ENCODE measurements around the gene ARRDC1.

DNA sequence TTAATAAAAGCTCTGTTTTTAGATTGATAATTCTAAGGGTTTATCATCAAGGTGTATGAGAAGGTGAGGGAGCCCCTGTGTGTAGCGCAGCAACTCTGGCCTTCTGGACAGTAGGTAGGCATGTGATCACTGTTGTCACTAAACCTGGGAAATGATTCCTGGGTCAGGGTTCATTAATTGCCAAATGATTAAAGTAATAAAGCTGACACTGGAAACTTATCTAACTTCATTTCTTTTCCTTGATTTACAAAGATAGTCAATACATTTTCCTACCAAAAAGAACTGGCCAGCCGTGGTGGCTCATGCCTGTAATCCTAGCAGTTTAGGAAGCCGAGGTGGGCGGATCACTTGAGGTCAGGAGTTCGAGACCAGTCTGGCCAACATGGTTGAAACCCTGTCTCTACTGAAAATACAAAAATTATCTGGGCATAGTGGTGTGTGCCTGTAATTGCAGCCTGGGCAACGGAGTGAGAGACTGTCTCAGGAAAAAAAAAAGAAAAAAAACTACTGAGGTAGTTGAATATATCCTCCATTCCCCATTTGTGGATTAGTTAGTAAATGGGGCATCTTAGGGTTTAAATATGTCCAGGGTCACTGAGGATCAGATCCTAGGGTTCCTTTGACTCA lies 15.8 kb downstream of the ARRDC1 start:
- TF ChIP-seq, protein P1, sequence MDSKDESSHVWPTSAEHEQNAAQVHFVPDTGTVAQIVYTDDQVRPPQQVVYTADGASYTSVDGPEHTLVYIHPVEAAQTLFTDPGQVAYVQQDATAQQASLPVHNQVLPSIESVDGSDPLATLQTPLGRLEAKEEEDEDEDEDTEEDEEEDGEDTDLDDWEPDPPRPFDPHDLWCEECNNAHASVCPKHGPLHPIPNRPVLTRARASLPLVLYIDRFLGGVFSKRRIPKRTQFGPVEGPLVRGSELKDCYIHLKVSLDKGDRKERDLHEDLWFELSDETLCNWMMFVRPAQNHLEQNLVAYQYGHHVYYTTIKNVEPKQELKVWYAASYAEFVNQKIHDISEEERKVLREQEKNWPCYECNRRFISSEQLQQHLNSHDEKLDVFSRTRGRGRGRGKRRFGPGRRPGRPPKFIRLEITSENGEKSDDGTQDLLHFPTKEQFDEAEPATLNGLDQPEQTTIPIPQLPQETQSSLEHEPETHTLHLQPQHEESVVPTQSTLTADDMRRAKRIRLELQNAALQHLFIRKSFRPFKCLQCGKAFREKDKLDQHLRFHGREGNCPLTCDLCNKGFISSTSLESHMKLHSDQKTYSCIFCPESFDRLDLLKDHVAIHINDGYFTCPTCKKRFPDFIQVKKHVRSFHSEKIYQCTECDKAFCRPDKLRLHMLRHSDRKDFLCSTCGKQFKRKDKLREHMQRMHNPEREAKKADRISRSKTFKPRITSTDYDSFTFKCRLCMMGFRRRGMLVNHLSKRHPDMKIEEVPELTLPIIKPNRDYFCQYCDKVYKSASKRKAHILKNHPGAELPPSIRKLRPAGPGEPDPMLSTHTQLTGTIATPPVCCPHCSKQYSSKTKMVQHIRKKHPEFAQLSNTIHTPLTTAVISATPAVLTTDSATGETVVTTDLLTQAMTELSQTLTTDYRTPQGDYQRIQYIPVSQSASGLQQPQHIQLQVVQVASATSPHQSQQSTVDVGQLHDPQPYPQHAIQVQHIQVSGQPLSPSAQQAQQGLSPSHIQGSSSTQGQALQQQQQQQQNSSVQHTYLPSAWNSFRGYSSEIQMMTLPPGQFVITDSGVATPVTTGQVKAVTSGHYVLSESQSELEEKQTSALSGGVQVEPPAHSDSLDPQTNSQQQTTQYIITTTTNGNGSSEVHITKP (tag by site-specific recombination; IDR thresholded peaks at IDR 0.05) = no peak
- TF ChIP-seq, protein P2, sequence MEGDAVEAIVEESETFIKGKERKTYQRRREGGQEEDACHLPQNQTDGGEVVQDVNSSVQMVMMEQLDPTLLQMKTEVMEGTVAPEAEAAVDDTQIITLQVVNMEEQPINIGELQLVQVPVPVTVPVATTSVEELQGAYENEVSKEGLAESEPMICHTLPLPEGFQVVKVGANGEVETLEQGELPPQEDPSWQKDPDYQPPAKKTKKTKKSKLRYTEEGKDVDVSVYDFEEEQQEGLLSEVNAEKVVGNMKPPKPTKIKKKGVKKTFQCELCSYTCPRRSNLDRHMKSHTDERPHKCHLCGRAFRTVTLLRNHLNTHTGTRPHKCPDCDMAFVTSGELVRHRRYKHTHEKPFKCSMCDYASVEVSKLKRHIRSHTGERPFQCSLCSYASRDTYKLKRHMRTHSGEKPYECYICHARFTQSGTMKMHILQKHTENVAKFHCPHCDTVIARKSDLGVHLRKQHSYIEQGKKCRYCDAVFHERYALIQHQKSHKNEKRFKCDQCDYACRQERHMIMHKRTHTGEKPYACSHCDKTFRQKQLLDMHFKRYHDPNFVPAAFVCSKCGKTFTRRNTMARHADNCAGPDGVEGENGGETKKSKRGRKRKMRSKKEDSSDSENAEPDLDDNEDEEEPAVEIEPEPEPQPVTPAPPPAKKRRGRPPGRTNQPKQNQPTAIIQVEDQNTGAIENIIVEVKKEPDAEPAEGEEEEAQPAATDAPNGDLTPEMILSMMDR (tag by site-specific recombination; IDR thresholded peaks at IDR 0.05) = 0 out of 2 replicates have a peak, but pooled peaks have one; percentile 10
- TF ChIP-seq, protein P3, sequence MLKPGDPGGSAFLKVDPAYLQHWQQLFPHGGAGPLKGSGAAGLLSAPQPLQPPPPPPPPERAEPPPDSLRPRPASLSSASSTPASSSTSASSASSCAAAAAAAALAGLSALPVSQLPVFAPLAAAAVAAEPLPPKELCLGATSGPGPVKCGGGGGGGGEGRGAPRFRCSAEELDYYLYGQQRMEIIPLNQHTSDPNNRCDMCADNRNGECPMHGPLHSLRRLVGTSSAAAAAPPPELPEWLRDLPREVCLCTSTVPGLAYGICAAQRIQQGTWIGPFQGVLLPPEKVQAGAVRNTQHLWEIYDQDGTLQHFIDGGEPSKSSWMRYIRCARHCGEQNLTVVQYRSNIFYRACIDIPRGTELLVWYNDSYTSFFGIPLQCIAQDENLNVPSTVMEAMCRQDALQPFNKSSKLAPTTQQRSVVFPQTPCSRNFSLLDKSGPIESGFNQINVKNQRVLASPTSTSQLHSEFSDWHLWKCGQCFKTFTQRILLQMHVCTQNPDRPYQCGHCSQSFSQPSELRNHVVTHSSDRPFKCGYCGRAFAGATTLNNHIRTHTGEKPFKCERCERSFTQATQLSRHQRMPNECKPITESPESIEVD (tag by site-specific recombination; IDR thresholded peaks at IDR 0.05) = no peak
- TF ChIP-seq ZNF707 (tag by site-specific recombination; IDR thresholded peaks at IDR 0.05) (no peak), ZNF350 (tag by site-specific recombination; IDR thresholded peaks at IDR 0.05) (no peak), PRDM1 (tag by site-specific recombination; IDR thresholded peaks at IDR 0.05) (no peak), ZNF274 (IDR thresholded peaks at IDR 0.05; ENCODE audit: low read length) (no peak), ZNF274 (tag by site-specific recombination; IDR thresholded peaks at IDR 0.05; ENCODE audit: borderline replicate concordance) (no peak), MYNN (tag by site-specific recombination; IDR thresholded peaks at IDR 0.05; ENCODE audit: borderline replicate concordance) (no peak), ZNF132 (tag by site-specific recombination; IDR thresholded peaks at IDR 0.05; ENCODE audit: borderline replicate concordance) (no peak)
